Muscle of arm (tissue), 12 donors: ENCODE results near the gene RNF17. TPM values are rescaled to one million over a fixed set of nuclear protein-coding genes. Genes with fewer than 3 reads are reported as not detected.

Experiments
- DNase-seq: peaks from one replicate; pipeline ENCODE4 v3.0.0-alpha.2; 2013
- polyA plus RNA-seq, 12 donors: library from polyadenylated mRNA; unstranded; fragments of 120-200 nt; gene quantifications; one replicate each; pipeline ENCODE4 v1.2.1, GENCODE V29; 2013; ENCODE audit not compliant: insufficient read length in 12 of 12

Gene RNF17
- polyA plus RNA-seq, 12 donors, result 0.04 to 1.4 (median 0.19) TPM; not detected in 4

DNA sequence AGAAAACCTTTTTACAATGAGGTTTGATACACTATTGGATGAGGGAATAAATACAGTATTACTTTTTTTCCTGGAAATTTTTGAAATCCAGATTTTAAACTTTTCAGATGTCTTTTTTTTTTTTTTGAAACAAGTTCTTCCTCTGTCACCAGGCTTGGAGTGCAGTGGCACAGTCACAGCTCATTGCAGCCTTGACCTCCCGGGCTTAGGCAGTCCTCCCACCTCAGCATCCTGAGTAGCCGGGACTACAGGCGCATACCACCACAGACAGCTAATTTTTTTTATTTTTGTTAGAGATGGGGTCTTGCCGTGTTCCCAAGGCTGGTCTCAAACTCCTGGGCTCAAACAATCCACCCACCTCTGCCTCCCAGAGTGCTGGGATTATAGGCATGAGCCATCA lies 96.8 kb downstream of the RNF17 start:
- DNase-seq, result no peak

DNA sequence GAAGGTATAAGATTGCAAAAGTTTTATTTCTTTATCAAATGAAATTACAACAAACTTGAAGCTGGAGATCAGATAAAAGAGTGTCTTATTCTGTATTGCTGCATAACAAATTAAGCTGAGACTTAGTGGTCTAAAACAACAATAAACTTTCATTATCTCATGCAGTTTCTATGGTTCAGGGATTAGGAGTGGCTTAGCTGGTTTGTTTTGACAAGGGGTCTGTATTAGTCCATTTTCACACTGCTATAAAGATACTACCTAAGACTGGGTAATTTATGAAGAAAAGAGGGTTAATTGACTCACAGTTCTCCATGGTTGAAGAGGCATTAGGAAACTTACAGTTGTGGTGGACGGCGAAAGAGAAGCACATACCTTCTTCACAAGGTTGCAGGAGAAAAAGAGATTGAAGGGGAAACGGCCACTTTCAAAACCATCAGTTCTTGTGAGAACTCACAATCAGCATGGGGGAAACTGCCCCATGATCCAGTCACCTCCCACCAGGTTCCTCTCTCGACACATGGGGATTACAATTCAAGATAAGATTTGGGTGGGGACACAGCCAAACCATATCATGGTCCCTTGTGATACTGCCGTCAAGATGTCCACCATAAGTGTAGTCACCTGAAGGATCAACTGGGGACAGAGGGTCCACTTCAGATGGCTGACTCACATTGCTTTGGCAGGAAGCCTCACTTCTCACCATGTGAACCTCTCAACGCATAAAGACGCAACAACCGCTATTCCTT lies 97.8 kb downstream of the RNF17 start:
- no peak for DNase-seq

DNA sequence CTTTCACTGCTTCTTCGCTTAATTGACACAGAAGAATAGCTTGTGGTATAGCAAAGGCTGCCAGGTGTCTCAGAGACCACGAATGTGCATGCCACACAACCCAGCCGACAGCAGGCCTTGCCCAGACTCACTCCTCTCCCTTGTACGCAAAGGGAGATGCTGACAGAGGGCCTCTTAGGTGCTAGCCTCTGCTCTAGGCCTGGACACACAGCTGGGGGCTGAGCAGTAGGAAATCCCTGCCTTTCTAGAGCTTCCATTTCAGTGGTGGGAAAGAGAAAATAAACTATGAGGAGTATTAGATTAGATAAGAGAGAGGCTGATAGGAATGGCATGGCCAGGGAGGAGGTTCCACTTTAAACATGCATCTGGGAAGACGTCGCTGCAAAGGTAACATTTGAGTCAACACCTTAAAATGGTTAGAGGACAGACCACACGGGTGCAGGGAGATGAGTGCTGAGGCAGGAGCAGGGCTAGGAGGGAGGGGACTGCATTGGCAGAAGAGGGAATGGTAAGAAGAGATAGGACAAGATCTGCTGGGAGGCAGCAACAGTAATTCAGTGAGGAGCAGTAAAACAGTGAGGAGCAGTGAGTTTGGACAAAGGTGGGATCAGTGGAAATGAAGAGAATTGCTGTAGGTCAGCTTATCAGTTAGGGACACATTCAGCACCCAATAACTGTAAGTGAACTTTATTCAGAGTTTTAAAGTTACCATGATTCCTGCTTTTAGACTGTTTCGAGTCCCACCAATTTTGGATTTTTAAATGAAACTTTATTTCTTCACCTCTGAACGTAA lies 100.0 kb downstream of the RNF17 start:
- DNase-seq, result no peak

DNA sequence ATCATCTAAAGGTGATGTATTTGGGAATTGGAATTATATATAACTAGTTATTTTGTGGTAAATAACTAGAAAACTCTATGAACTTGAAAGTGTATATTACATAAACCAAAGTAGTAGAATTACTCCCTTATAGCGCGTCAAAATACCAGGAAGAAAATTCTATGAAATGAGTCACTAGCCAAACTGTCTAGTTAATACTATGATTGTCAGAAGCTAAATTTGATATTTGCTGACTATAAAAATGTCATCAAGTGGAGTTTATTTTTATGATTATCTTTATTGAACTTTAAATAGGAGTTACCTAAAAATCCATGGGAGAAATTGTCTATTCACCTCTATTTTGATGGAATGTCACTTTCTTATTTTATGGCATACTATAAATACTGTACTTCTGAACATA lies 100.6 kb downstream of the RNF17 start:
- no peak for DNase-seq

DNA sequence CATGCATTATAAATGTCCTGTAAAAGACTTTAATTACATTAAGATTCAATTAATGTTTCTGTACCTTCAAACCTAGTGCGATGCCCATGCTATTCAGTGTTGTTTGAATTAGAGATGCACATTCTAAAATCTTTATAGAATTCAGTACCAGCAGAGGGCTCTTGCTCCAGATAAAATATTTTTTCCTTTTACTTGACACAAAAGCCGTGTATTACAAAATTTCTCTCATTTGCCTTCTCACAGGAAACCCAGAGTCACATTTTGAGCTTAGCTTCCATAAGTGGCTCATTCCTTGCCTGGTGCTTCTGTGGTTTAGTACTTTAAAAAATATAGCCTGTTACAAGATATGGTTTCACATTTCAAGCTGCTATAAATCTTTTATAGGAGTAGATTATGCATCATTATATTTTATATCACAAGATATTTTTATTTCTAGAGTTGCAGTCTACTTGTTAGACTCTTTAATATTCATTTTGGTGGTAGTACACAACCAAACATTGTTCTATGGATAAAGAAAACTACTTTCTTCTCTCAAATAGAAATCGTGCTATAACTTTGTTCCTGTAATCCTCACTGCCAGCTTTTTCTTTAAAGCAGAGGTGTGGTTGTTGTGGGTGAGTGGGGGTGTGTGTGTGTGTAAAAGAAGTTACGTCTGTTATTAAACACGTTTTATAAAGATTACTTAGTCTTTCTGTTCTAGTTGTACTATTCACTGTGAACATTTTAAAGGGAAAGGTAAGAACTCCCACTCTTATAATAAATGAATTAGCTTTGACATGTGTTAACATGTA lies 101.4 kb downstream of the RNF17 start:
- DNase-seq, result no peak

DNA sequence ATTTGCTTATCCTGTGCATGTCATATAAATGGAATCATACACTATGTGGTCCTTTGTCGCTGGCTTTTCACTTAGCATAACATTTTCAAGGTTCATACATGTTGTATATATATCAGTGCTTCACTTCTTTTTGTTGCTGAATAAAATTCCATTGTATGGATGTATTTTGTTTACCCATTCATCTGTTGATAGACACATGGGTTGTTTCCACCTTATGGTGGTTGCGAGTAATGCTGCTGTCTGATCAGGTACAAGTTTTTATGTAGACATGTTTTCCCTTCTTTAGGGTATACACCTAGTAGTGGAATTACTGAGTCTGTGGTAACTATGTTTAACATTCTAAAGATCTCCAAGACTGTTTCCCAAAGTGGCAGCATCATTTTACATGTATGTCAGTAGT lies 102.5 kb downstream of the RNF17 start:
- DNase-seq, result no peak

DNA sequence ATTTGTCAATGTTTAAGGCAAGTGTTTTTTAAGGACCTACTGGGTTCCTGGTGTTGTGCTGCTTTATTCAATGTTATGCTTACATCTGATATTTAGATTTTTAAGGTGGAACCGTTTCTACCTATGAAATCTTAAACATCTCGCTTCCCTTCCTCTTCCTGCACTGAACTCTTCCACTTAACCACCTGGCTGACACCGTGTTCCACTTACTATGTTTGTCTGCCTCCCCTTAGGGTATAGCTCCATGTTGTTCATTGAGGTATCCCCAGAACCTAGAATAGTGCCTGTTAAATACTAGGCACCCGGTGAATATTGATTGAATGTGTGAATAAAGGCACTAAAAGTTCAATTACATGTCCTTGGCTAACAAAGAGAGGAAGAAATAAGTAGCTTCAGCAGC lies 104.9 kb downstream of the RNF17 start:
- no peak for DNase-seq

DNA sequence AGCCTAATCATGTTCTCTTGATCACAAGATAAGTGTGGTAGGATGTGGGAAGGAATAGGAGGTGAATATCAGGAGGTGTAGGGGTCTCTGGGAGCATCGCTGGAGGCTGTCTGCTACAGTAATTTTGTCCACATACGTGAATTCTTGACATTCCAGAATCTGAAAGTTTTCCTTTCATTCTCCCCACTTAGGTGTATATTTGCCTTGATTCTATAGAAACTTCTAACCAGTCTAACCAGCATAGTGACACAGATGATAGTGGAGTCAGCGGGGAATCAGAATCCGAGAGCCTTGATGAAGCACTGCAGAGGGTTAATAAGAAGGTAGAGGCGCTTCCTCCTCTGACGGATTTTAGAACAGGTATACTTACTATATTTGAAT lies 106.4 kb downstream of the RNF17 start:
- no peak for DNase-seq

DNA sequence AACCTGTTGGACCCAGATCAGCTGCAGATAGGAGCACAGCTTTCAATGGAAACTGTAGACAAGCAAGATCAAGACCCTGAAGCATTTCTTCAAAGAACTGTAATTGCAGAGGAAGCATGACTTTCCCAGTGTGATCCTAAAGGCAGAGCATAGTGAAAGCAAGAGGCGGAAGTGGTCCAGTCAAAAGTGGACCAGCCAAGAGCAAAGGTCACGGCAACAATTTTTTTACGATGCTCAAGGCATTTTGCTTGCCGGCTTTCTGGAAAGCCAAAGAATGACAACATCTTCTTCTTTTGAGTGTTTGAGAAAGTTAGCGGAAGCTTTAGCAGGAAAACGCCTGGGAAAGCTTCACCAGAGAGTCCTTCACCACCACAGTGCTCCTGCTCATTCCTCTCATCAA lies 111.6 kb downstream of the RNF17 start:
- no peak for DNase-seq

DNA sequence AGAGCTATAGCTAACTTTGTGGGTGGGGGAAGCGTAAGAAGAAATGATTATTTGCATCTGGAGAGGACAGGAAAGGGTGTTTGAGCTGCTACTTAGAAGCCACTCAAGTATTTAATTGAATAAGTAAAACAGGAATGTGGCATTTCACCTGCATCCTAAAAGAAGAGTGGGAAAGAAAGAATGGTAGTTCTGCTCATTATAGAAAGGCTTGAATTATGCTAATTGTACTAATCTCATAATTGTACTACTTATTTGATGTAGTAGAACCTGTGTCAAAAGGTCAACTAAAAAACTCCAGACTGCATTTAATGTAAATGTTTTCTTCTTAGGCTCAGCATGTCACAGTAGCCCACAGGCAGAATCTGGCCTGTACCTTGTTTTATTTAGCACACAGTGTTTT lies 113.6 kb downstream of the RNF17 start:
- no peak for DNase-seq

DNA sequence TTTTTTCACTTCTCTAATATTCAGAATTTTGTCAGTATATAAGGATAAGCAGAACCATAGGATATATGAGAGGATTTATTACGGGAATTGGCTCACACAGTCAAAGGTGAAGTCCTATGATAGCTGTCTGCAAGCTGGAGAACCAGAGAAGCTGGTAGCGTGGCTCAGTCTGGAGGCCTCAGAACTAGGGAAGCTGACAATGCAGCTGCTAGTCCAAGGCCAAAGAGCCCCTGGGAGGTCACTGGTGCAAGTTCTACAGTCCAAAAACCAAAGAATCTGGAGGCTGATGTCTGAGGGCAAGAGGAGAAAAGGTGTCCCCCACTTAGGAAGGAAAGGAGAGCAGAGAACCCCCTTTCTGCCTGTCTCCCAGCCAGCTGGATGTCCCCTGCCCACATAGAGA lies 114.4 kb downstream of the RNF17 start:
- DNase-seq, result no peak

DNA sequence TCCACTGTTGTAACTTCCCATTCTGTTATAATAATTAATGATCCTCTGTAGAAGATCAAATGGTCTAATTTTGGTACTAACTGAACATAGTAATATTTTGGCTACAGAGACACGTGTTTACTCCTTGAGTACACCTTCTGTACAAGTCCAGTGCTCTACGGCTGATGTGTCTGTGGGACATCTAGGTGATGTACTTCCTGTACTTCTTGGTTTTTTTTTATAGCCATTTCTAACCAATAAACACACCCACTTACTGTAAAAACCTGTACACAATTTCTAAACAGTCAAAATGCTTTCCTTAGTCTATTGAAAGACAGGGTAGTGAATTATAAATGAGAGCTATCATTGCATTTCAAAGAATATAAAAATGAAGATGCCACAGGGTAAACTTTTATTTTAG lies 118.7 kb downstream of the RNF17 start:
- no peak for DNase-seq

DNA sequence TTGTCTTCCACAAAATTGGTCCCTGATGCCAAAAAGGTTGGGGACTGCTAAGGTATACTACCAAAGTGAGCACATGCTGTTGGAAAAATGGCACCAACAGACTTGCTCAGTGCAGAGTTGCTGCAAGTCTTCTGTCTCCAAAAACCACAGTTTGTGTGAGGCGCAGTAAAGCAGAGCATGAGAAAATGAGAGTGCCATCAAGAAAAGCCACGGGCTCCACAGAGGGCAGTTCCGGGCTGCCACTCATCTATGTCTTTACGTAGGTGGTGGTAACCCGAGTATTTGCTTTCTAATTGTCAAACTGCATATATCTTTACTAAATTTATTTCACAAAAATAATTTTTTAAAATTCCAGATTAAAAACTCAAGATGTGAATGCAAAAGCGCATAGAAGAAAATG lies 123.8 kb downstream of the RNF17 start:
- no peak for DNase-seq

DNA sequence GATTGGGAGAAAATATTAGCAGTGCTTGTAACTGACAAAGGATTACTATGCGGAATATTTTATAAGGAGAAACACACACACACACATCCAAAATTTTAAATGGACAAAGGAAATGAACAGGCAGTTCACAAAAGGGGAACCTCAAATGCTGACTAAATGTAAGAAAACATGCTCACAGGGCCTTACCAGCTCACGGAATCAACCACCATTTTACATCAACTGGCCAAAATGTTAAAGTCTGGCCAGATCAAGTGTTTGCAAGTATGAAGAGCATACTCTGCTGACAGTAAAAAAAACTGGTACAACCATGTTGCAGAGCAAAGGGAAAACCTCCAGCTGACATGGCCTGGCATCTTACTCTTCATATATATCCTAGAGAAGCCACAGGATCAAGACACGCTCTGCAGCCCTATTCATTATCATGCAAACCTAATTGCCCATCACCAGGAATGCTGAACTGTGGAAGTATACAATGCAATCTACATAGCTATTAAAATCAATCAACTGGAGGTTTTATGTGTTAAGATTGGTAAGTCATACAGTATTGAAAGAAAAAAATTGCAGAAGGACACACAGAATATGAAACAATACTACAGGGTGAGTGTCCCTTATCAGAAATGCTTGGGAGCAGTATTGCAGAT lies 124.4 kb downstream of the RNF17 start:
- no peak for DNase-seq

DNA sequence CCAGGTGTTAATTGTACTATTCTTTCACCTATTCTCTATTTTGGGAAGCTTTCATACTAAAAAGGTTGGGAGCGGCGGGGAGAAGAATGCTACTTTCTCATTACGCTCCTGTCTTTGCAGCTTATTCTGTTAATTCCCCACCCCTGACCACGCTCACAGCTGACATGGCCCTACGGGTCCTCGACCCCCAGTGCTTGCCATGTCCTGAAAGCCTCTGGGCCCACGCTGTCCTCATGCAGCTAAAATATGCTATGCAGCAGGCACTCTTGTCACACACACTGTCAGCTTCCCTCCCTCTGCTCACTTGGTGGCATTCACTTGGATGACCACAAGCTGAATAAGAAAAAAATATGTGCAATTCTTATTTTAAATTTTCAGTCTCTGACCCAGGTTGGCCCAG lies 126.3 kb downstream of the RNF17 start:
- DNase-seq, result no peak

DNA sequence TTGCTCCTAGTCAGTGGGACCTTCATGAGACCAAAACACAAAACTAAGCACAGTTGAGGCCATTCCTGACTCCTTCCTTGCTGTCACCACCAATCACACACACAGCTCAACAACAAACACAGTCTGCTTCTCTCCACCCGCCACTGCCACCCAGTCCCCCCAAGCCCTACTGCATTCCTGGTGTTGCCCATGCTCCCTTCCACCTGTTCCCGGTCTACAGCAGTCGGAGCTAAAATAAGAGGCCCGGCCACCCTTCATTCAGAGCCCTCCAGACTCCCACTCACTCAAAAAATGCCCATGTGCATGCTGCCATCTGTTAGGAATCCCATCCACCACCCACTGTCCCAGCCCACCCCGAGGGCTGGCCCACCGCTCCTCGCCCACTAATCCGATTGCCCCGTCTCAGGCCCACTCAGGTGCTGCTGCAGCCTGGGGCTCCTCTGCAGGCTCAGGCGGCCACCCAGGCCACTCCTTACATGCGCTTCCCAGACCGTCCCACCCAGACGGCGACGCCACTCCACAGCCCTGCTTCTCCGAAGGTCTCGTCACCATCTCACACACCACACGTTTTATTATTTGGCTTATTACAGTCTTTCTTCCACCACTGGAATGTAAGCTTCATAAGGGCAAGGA lies 127.6 kb downstream of the RNF17 start:
- DNase-seq, result no peak

DNA sequence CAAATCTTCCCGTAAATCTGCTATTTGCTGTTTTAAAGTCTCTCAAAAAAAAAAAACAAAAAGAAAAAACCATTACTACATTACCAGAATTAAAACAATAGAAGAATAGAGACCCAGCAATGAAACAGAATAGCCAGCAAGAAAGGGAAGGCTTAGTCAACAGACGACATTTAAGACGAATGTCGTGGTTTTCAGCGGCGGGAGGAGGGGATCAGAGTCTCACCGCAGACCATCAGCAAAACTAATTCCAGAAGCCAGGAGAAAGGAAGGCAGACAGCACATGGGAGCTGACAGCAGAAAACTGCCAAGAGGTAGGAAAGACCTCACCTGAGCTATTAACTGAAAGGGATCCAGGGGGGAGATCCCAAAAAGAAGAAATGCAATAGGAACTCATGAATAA lies 128.9 kb downstream of the RNF17 start:
- no peak for DNase-seq

DNA sequence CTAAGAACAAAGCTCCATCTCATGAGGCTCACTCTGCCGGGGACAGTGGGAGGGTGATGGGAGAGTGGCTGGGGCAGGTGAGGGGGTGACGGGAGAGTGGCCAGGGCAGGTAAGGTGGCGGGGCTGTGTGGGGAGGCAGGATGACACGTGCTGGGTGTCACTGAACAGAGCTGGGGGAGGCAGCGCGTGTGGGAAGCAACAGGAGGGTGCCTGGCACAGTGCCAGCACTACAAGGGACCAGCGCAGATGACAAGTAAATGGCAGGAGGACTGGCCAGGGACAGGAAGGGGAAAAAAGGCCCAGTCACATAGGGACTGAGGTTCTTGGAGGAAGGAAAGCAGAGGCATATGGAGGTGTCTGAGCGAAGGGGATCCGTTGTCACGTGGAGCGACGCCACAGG lies 129.9 kb downstream of the RNF17 start:
- no peak for DNase-seq

DNA sequence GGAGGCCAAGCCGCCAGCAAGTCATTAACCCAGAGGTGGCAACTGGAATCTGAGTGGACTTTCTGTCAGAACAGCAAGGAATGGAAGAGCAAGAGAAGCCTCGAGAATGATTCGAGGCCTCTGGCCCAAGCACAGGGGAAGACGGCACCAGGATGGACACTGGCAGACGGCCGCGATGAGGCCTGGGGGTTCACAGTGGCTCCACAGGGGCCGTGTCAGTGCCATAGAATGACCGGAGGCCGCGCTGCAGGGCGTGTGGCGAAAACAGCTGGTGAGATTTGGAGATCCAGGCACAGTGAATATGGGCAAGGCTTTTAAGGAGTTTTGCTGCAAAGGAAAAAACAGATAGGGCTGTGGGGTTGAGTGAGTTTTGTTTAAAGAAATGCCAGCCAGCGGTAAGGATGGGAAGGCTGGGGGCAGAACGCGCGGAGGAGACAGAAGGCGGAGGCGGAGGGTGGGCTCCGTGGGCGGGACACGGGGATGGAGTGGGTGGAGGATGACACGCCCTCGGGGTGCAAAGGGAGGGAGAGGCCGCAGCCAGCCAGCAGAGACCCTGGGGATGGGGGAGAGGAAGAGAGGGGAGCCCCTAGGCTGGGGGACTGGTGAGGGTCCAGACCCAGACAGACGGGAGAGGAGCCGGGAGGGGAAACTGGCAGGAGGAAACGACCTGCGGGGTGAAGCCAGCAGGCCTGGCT lies 130.5 kb downstream of the RNF17 start:
- DNase-seq, result no peak

DNA sequence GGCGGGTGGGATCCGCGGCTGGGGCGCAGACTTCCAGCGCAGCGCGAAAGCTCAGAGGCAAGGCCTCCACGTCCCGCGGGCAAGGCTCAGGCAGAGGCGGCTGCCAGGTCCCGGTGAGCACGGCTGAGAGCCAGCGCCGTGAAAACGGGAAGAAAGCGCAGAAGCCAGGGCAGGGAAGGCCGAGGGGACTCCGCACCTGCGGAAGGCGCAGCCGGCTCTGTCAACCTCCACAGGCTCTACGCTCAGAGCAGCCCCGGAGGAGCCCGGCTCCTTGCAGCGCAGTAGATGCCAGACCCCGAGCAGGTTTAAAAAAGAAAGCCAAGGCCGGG lies 131.0 kb downstream of the RNF17 start:
- DNase-seq, result no peak

DNA sequence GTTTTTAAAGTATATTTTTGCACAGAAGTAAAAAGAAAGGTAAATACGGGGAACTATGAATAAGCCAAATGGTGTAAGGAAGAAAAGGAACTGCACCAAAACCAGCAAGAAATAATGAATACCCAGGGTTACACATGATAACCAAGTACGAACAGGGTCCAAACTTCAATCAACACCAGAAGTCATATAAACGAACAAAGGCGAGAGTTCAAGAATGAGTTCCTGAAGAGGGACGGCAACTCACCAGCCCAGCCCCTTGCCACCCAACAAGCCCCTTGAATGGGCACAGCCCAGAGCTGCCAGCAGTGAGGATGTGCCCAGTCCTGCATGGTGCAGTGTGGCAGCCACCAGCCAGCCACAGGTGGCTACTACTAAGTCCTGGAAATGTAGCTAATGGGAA lies 132.1 kb downstream of the RNF17 start:
- DNase-seq, result no peak
